M059J (cell line): ENCODE data around the gene ACAP3. TPM values are rescaled to one million over a fixed set of nuclear protein-coding genes. Genes with fewer than 3 reads are reported as not detected.

Experiments used
- DNase-seq: peaks from one replicate; pipeline ENCODE4 v3.0.0-alpha.2; 2012; ENCODE audit warnings: low read depth
- total RNA-seq: library from RNA; depleted of rRNA; stranded (reverse); fragments of >200 nt; shearing (Covaris generic); gene quantifications from 2 replicates; pipeline ENCODE4 v1.2.3, GENCODE V29; 2014; rRNA removed

ACAP3 gene, protein sequence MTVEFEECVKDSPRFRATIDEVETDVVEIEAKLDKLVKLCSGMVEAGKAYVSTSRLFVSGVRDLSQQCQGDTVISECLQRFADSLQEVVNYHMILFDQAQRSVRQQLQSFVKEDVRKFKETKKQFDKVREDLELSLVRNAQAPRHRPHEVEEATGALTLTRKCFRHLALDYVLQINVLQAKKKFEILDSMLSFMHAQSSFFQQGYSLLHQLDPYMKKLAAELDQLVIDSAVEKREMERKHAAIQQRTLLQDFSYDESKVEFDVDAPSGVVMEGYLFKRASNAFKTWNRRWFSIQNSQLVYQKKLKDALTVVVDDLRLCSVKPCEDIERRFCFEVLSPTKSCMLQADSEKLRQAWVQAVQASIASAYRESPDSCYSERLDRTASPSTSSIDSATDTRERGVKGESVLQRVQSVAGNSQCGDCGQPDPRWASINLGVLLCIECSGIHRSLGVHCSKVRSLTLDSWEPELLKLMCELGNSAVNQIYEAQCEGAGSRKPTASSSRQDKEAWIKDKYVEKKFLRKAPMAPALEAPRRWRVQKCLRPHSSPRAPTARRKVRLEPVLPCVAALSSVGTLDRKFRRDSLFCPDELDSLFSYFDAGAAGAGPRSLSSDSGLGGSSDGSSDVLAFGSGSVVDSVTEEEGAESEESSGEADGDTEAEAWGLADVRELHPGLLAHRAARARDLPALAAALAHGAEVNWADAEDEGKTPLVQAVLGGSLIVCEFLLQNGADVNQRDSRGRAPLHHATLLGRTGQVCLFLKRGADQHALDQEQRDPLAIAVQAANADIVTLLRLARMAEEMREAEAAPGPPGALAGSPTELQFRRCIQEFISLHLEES
- total RNA-seq = 13.9 and 15.3 TPM in 2 replicates

DNA sequence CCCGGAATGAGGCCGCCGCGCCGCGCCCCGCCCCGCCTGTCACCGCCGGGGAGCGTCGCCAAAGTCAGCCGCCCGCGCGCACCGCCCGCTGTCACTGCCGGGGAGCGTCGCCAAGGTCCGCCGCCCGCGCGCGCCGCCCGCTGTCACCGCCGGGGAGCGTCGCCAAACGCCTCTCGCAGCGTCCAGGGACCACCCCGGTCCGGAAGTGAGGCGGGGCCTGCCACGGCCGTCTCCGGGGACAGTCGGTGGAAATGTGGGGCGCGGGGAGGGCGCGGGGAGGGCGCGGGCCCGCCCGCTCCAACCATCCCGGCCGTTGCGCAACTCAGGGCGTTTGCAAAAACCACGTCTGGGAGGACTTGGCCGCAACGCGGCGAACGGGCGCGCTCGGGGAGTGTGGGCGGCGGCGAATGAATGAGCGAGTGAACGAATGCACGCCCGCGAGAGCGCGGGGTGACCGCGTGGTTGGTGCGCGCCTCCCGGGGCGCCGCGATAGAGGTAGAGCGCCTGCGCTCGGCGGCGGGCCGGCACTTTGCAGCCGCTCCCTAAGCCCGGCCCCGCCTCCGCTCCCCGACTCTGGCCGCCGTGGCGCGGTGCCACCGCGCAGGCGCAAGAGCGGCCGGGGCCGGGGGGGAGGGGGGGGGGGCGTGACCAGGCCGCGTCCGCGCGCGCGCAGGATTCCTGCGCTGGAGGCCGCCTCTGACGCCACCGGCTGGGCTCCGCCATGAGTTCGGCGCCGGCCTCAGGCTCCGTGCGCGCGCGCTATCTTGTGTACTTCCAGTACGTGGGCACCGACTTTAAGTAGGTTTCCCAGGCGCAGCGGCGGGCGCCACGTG lies at the start of gene ACAP3, which contains the start of gene PUSL1:
ACAP3 (minus strand) TSS at position 8 of the 833 bp plus-strand sequence. CDS start 115 bp downstream, outside the sequence.
PUSL1 (plus strand) TSS at position 675 of the 833 bp plus-strand sequence; CDS start at position 722, 47 bp downstream.
- peak; percentile 88 for DNase-seq

DNA sequence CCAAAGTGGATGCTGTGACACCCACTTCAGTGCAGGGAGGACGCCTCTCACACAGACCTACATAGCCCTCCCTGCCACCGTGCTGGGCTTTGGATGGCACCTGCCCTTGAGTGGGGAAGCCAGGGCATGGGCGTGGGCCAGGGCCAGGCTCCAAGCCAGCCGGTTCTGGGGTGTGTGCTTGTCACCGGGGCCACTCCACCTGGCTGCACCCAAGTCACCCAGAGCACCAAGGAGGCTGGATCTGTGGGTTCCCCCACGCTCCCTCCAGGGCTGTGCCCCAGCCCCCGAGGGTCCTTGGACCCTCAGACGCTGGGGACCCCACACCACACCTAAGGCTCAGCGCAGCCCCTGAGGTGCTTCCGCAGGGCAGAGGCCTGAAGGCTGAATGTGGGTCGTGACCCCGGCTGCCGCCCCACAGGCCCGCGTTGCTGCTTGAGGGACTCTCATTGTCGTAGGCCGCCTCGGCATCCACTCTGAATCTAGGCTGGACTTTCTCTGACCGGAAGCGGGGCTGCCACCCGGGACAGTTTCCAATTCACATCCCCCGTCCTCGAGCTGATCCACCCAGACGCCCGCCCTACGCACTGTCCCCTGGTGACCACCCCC lies 49.2 kb upstream of the ACAP3 start:
- peak; percentile 22 for DNase-seq

DNA sequence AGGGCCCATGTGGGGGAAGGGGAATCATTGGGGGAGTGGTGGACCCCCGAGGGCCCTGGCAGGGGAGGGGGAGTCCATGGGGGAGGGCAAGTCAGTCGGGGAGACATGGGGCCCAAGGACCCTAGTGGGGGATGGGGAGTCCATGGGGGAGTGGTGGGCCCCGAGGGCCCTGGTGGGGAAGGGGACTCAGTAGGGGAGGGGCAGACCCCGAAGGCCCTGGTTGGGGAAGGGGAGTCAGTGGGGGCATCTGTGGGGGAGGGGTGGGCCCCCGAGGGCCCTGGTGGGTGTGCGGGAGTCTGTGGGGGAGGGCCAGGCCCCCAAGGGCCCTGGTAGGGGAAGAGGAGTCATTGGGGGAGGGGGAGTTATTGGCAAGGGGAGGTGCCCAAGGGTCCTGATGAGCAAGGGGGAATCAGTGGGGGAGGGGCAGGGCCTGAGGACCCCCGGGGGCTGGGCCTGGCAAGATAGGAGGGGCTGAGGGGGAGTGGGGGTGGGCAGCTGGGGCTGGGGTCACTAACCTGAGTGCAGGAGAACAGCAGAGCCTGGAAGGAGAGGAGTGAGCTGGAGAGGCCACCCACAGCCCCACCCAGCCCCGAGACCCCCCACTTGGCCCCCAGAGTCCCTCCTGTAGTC lies 48.6 kb upstream of the ACAP3 start:
- DNase-seq = no peak

DNA sequence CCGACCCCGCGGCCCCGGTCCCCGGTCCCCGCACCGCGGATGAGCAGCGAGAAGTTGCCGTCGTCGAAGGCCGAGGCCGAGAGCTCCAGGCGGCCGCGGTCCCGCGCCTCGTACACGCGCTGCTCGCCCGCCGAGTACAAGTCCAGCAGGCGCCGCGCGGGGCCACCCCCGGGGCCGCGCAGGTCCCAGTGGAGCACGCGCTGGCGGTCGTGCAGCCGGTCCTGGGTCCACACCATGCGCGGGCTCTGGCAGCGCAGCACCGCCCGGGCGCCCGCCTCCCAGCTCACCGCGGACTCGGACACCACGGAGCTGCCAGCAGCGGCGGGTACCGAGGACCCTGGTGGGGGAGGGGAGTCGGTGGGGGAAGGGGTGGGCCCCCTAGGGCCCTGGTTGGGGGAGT lies 47.7 kb upstream of the ACAP3 start:
- peak; percentile 25 for DNase-seq

DNA sequence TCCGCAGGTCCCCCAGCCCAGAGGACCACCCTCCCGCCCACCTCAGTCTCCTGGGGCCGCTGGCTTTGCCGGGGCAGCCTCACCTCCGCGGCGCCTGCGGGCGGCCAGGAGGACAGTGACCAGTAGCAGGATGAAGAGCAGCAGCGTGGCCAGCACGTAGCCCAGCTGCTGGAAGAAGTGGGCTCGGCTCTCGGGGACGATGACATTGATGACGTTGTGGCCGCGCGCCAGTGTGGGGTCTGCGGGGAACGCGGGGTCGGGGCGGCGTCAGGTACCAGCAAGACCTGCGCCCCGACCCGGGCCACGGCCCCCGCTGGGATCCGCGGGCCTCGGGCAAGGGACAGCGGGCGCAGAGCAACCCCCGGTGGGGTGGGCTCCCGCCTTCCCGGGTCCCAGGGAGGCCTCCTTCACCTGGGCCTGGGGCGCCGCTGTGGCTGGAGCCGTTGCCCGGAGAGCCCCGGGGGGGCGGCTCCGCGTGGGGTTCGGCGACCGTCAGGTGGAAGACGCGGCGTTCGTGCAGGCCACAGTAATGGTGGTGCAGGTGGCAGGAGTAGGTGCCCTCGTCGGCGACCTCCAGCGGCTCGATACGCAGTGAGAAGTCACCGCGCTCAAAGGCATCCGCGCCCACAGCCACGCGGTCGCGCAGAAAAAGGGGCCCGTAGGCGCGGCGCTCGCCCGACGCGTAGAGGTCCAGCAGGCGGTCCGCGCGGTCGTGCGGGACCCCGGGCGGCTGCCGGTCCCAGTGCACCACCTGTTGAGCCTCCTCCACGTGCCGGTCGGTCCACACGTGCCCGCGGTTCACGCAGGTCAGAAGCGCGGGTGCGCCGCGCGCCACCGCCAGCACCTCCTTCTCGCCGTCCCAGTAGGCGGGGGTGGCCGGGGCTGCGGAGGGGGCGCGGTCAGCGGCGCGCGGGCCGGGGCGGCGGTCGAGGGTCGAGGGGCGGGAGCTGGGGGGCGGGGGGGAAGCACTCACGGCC lies 46.8 kb upstream of the ACAP3 start:
- no peak for DNase-seq

DNA sequence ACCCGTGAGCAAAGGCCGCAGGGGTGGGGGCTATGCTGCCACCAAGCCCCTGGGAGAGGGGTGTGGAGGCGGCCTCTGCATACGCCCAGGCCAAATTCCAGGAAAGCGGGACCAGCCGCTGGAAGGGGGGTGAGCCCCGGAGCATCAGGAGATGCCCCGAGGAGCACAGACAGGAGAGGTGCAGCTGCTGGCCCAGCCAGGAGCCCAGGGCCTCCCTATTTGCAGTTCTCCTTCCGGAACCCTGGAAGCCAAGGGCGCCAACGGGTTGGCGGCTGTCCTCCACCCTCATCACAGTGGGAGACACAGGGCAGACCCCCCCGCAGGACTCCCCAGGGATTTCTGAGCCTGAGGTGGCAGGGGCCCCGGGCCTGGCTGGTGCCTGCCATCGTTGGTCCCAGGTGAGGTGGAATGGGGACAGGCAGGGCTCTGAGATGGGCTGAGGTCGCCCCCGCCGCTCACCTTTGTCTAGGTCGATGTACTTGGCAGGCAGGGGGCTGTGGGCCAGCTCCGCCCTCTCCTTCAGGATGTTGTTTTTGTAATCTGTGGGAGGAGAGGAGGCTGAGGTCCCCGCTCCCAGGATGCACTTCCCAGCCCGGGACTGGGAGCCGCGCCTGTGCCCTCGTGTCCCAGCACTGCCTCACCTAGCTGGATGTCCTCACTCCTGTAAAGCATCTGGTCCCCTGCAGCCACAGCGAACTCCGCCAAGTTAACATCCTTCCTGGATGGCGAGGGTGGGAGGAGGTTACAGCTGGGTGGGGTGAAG lies 45.8 kb upstream of the ACAP3 start:
- peak; percentile 18 for DNase-seq

DNA sequence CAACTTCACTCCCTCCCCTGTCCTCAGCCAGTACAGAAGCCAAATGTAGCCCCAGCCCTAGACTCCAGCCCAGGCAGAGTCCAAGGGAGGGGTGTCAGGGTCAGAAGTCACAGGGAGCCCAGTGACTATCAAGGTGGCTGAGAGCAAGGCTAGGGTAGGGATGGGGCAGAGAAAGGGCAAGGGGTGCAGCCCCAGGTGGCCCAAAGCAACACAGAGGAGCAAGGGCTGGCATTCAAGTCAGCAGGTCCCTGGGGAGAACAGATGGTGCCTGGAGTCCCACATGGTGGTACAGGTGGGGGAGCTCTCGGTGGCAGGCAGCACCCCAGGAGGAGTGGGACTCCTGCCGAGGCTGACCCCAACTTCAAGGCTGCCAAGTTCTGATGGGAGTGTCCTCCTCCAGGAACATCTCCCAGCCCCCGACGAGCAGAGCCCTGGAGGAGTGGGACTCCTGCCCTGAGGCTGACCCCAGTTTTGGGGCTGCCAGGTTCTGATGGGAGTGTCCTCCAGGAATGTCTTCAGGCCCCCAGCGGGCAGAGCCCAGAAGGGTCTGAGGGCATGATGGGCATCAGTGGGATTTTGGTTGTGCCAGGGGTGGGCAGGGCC lies 45.2 kb upstream of the ACAP3 start:
- no peak for DNase-seq

DNA sequence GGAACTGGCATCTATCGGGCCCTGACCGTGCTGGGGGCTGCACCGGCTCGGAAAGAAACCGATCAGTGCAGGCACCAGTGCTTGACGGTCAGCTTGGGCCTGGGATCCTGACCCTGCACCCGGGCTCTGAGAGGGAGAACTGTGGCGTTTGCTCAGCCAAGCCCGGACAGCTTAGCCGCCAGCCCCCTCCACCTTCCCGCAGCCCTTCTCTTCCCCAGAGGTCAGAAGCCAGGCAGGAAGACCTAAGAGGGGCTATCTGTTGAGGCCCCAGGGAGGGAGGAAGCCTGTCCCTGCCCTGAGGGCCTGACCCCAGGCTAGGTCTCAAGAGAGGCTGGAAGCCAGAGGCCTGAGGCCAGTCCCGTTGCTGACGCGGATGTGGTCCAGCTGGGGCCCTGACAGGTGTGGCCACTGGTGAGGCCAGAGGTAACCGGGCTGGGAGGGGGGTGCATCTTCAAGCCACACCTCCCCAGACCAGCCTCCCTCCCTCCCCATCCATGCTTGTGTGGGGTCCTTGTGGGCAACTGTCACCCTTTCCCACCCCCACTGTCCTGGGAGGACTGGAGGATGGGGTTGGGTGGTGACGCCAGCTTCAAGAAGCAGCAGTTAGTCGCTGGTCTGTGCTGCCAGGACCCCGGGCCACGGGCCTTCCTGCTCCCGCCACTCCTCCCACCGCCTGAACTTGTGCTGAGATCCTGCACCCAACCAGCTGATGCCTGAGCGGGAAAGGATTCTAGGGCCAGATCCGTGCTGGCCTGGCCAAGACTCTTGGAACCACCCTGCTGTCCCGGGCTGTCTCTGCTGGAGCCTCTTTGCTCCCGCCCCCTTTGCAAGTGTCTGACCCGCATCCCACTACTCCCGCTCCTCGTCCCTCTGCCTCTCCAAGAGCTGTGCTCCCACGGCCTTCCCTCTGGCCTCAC lies 44.0 kb upstream of the ACAP3 start:
- peak; percentile 22 for DNase-seq

DNA sequence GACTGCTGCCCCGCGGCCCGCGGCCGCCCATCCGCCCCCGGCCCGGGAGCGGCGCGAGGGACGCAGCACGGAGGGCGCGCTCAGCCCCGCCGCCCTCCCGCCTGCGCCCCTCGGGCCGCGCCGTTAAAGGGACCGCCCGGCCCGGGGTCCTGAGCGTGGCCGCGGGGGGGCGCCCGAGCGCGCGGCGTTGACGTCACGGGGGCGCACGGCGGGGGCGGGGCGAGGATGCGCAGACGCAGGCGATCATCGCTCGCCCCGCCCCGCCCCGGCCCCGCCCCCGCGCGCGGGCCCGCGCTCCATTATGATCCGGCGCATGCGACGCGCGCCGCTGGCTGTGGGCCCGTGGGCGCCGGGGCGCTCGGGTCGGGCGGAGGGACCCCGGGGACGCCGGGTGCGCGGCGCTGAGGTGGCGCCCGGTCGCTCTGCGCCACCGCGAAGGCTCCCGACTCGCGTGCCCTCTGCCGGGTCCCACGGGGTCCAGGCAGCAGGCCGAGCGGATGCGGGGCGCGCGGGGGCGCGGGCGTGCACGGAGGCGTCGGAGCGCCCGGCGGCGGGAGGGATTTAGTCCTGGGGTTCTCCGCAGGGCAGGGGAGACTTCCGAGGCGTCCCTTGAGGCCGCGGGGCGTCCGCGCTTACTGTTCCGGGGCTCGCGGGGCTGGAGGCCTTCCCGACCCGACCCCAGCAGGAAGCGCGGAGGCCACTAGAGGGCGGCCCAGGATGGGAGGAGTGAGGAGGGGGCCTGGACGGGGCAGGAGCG lies 41.7 kb upstream of the ACAP3 start, which contains the start of gene DVL1:
DVL1 (minus strand) TSS at position 163 of the 757 bp plus-strand sequence. CDS start 353 bp downstream, outside the sequence.
- peak; percentile 60 for DNase-seq

DNA sequence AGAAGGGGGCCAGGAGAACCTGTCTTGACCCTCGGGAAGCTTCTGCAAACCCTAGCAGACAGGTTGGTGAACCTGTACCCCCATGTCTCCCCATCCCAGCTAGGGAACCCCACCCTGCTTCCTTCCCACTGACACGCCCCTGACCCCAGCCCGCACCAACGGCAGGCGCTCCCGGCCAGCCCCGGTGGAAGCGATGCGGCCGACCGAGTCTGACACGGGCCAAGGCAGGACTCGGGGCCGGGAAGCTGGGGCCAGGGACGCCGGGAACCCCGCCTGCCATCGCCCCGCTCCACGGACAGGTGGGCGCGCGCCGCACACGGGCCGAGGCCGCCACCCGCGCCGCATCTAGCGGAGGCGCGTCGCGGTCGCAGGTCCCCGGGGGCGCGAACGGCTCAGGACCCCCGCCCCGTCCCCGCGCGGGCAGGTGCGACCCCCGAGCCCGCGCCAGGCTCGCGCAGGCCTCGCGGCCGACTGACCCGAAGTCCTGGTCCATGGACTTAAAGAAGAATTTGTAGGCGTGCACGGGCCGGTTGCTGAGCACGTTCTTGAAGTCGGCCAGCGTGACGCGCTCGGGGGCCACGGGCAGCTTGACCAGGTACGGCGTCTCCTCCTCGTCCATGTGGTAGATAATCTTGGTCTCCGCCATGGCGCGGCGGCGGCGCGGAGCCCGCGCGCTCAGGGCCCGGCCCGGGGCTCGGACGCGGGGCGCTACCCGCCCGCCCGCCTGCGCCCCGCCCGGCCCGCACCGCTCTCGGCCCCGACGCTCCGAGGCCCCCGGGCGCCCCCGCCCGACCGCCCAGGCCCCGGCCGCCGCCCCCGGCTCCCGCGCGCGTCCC lies 40.9 kb upstream of the ACAP3 start:
- DNase-seq = peak; percentile 50

DNA sequence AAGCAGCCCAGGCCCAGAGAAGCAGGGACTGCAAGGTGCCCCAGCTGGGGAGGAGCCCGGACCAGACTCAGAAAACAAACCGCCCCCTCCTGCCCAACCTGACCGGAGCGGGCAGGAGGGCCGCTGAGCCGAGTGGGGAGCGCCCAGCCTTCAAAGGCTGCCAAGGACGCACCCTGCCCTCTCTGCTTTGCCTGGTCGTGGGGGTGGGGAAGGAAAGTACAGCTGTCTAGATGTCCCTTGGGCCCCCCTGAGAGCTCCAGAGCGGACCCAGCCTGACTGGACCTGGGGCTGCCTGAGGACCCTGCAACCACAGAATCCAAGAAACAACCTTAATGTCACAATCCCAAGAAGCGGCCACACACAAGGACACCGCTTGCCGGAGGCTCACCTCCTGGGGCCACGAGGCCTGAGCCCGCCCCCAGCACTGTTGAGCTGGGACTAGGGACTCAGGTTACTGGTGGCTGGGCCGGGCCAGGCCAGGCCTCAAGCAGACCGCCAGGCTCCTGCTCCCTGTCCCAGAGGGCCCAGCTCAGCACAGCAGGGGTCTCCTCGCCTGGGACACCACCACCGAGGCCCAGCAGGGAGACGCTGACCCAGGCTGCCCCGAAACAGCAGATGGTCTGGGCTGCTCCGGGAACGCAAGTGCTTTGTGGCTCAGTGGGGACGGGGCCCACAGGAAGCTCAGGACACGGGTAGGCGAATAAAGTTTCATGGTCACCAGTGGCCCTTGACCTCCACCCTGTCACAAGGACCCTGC lies 40.1 kb upstream of the ACAP3 start:
- peak; percentile 32 for DNase-seq

DNA sequence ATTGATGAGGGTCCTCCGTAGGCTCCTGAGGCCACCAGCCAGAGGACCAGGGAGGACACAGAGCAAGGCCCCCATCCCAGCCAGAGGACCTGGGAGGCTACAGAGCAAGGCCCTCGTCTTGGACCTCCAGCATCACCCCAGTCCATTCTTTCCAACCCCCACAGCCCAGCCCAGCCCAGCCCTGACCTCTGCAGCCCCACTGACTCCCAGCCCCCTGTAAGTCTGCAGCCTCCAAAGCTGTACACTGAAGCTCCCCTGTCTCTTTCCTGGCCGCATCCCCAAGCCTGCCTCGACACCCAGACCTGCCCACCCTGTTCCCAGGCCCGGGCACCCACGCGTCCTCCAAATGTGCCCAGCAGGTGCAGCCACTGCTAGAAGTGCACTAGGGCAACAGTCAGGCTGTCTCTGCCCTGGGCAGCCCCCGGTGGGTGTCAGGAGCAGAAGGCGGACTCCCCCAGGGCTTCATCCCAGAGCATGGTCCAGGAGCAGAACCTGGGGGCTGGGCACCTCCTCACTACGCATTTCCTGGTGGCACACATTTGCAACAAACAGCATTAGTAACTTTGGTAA lies 39.4 kb upstream of the ACAP3 start:
- DNase-seq = no peak

DNA sequence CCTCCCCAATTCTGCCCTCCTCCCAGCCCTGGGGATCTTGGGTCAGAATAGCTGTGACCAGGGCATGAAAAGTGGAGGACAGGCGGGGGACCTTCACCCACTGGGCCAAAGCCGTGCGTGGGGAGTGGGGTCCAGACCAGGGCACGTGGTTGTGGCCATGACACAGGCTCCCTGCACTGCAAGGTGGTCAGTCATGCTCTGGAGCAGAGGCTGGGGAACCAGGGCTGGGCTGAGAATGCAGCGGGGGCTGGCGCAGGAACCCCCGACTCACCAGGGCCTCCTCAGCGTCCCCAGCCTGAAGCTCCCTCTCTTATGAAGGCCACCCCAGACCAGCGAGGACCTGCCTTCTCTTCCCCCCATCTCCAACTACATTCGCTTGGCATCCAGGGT lies 38.8 kb upstream of the ACAP3 start:
- DNase-seq = no peak

DNA sequence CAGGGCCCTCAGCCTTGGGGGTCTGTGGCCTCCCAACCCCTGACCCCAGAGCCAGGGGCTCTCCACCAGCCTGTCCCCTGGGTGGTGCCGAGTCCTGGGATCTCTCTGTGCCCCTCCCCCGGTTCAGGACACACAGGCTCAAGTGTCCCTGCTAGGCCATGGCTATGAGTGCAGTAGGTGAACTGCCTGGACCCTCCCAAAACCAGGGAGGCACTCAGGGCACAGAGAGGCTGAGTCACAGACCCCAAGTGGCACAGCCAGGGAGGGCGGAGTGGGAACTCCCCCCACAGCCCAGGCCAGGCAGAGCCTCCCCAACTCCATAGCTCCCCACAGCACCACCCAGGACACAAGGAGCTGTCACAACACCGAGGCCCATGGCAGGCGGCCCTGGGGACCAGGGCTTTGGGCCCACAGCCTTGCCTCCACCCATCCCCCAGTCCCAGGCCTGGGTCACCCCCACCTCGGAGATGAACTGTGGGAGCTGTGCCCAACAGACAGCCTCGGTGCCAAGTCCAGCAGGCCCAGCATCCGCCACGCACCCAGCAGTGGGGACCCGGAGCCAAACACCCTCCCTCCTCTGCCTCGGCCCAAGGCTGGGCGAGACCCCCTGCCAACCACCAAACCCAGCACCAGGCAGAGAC lies 38.2 kb upstream of the ACAP3 start:
- no peak for DNase-seq
